GM18909 (cell line): ENCODE data around the gene NFASC.

Experiments
- ATAC-seq: cut with Tn5 transposase; IDR thresholded peaks from one replicate; pipeline ENCODE4 v1.9.1; 2021; ENCODE audit warnings: mild to moderate bottlenecking; ENCODE audit not compliant: unreplicated experiment, poor library complexity

The NFASC gene

DNA sequence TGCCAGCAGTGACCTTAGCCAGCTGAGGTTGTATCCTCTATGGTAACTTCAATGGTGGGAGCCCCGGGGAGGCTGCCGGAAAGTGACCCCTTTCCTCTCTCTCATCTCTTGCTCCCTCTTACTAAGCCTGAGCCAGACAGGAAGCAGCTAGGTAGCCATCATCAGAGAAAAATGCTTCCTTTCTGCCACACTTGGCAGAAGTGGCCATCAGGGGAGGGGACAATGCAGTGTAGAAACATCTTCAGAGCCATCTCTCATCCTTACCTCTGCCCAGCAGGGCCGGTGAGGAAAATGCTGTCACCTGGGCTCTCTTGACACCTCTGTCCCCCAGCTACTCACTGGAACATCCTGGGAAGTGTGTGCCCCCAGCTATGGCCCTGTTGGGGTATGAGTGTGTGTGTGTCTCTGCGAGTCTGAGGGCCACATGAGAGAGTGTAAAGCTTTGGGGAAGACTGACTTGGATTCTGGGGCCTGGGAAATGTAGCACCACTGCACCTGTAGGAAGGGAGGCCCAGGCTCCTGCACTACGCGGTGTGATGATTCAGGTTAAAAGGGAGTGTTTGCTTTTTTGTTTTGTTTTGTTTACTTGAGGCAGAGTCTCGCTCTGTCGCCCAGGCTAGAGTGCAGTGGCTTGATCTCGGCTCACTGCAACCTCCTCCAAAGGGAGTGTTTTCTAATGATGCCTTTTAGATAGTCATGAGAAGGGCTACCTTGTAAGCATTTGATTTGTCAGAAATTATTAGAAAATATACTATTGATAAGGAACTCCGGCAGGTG, 123.6 kb downstream of the NFASC start:
- no peak for ATAC-seq

- no peak for ATAC-seq
These were observed 126.3 kb downstream of the NFASC start for GRCh38 chr1:204996981-204997380.

GRCh38 chr1:204997591-204998355, 127.1 kb downstream of the NFASC start:
- no peak for ATAC-seq

- no peak for ATAC-seq
These were observed 130.5 kb downstream of the NFASC start for GRCh38 chr1:205001162-205001561.

DNA sequence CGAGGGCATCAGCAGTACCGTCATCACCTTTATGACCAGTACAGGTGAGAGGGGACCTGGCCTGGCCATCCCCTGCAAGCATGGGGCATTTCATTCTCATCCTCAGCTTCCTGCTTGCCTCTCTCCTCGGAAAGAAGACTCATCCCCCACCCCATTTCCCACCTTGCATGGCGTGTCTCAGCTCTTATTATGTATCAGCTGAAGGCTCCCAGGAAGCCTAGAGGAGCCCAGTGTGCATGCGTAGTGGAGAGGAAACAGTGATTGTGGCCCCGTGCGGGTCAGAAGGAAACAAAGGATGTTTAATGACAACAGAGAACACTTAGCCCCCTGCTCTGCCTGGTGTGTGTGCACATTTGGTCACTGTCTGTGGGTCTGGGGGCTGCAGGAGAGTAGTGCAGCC, 132.0 kb downstream of the NFASC start:
- no peak for ATAC-seq

GRCh38 chr1:205003358-205004131, 132.9 kb downstream of the NFASC start:
- ATAC-seq: no peak

DNA sequence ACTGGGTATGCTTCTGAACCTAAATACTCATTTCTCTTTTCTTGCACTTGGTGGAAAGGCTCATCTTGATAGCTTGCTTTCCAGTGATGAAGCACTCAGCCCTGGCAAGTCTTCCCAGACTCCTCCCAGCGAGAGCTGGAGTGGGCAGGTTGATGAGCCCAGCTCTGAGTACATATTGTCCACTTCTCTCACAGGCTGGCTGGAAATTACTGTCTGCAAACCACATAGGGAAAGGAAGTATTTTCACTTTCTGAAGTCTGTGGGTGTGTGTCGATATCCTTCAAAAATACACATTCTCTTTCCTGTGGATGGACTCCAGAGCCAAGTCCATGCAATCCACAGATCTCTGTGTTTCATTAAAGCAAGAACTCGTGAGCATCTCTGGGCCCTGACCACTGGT, 133.7 kb downstream of the NFASC start:
- no peak for ATAC-seq

- ATAC-seq: no peak
These were observed 138.2 kb downstream of the NFASC start for GRCh38 chr1:205008896-205009295.

GRCh38 chr1:205009670-205010069, 139.0 kb downstream of the NFASC start:
- ATAC-seq: no peak

GRCh38 chr1:205012391-205013140, 141.9 kb downstream of the NFASC start:
- ATAC-seq: no peak

- ATAC-seq: no peak
These were observed 143.2 kb downstream of the NFASC start for GRCh38 chr1:205013683-205014367.

- ATAC-seq: no peak
These were observed 144.1 kb downstream of the NFASC start for GRCh38 chr1:205014783-205015182.

DNA sequence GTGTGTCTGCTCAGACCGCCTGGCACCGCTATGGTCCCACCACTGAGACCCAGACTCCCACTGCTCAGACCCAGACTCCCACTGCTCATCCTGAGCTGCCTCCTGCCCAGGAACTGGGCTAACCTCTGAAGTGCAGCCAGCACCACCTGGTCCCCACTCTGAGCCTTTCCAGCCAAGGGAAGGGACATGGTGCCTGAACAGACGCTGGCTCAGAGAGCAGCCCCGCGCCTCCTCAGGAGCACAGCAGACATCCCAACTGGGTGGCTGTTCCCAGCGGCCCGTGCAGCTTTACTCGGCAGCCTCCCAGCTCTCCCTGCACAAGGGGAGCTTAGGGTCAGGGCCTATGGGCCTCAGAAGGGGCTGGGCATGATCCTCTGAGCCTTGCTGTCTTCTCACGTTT, 144.6 kb downstream of the NFASC start:
- ATAC-seq: no peak

GRCh38 chr1:205016075-205016474, 145.4 kb downstream of the NFASC start:
- ATAC-seq: no peak

- ATAC-seq: no peak
These were observed 145.9 kb downstream of the NFASC start for GRCh38 chr1:205016584-205016983.

GRCh38 chr1:205017001-205017400, 146.3 kb downstream of the NFASC start:
- no peak for ATAC-seq

DNA sequence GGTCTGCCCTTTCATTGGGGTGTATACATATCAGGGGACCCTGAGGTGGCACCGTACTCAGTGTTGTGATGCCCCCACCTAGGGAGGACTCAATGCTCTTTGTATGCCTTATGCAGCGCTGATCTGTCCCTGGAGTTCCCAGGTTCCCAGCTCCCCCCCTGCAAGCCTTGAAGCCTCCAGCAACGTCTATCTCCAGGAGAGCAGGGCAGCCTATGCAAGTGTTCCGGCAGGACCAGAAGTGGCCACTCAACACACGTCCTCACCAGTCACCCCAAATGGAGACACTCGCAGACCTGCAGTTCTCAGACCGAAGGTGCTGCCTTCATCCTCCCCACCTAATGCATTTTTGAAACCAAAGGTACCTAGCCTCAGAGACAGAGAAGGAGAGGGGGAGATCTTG, 147.1 kb downstream of the NFASC start:
- ATAC-seq: no peak

DNA sequence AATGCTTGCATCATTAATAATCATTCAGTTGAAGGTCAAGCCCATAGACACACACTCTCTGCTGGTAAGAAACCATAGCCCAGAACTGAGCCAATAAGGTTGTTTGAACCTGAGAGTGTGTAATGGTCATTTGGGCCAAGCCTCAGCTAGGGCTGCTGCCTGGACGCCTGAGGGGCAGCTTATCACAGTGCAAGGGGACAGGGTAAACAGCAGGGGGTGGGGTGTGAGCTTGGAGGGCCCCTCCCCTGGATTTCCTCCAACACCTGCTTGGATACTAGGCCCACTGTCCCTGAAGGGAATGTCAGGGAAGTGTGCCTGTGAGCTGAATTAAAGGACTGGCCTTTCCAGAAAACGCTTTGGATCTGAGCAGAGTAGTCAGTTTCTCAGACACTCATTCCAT, 147.7 kb downstream of the NFASC start:
- ATAC-seq: no peak

GRCh38 chr1:205020466-205020865, 149.8 kb downstream of the NFASC start:
- no peak for ATAC-seq

GRCh38 chr1:205024679-205025078, 154.0 kb downstream of the NFASC start:
- no peak for ATAC-seq
